EH (cell line): ENCODE results near the gene KLC1.
"Not testable (repeated sequence)": the region's sequence is repeated elsewhere in the genome, so short reads cannot be mapped to it uniquely, and the experiment has no call there.

Experiments used
- DNase-seq: peaks from one replicate; pipeline ENCODE4 v3.0.0-alpha.2; 2015; ENCODE audit warnings: low read depth

The KLC1 gene

GRCh38 chr14:103691655-103692054 lies 62.6 kb downstream of the KLC1 start:
- DNase-seq: not testable (repeated sequence)

GRCh38 chr14:103692159-103692558 lies 63.1 kb downstream of the KLC1 start:
- no peak for DNase-seq

GRCh38 chr14:103692871-103693270 lies 63.9 kb downstream of the KLC1 start:
- DNase-seq: no peak

- DNase-seq: no peak
Measured at GRCh38 chr14:103693515-103693914, 64.5 kb downstream of the KLC1 start.

GRCh38 chr14:103694572-103695026 lies 65.6 kb downstream of the KLC1 start:
- DNase-seq: no peak

- DNase-seq: no peak
Measured at GRCh38 chr14:103695296-103696069, 66.5 kb downstream of the KLC1 start.

GRCh38 chr14:103696070-103696402 lies 67.0 kb downstream of the KLC1 start:
- no peak for DNase-seq

- DNase-seq: no peak
Measured at GRCh38 chr14:103696466-103697071, 67.6 kb downstream of the KLC1 start.

GRCh38 chr14:103697206-103697602 lies 68.2 kb downstream of the KLC1 start:
- DNase-seq: no peak

GRCh38 chr14:103697603-103698379 lies 68.8 kb downstream of the KLC1 start:
- DNase-seq: no peak

GRCh38 chr14:103698380-103699260 lies 69.6 kb downstream of the KLC1 start:
- DNase-seq: no peak

GRCh38 chr14:103699261-103699661 lies 70.2 kb downstream of the KLC1 start:
- DNase-seq: no peak

- no peak for DNase-seq
Measured at GRCh38 chr14:103699901-103700752, 71.1 kb downstream of the KLC1 start.

GRCh38 chr14:103700753-103701490 lies 71.9 kb downstream of the KLC1 start:
- DNase-seq: no peak

GRCh38 chr14:103702095-103702494 lies 73.1 kb downstream of the KLC1 start:
- DNase-seq: no peak

- DNase-seq: no peak
Measured at GRCh38 chr14:103702497-103703432, 73.8 kb downstream of the KLC1 start.

- no peak for DNase-seq
Measured at GRCh38 chr14:103703433-103704385, 74.7 kb downstream of the KLC1 start.

GRCh38 chr14:103704708-103705107 lies 75.7 kb downstream of the KLC1 start:
- no peak for DNase-seq
